Daoy (cell line): ENCODE measurements around the gene SMNDC1. TPM values are rescaled to one million over a fixed set of nuclear protein-coding genes. Genes with fewer than 3 reads are reported as not detected.
A peak's percentile ranks its signal among the peaks of the same experiment; 100 is the strongest.

Experiments used
- DNase-seq: peaks from one replicate; pipeline ENCODE4 v3.0.0-alpha.2; 2015; ENCODE audit warnings: low read depth
- total RNA-seq: library from RNA; depleted of rRNA; stranded (reverse); fragments of >200 nt; shearing (Covaris generic); gene quantifications from 2 replicates; pipeline ENCODE4 v1.2.3, GENCODE V29; 2014

The SMNDC1 gene
- total RNA-seq, 1 experiment from 2014 or later, result 5.8 TPM

- no peak for DNase-seq
These were observed 22.7 kb upstream of the SMNDC1 start for GRCh38 chr10:110327262-110327914.

DNA sequence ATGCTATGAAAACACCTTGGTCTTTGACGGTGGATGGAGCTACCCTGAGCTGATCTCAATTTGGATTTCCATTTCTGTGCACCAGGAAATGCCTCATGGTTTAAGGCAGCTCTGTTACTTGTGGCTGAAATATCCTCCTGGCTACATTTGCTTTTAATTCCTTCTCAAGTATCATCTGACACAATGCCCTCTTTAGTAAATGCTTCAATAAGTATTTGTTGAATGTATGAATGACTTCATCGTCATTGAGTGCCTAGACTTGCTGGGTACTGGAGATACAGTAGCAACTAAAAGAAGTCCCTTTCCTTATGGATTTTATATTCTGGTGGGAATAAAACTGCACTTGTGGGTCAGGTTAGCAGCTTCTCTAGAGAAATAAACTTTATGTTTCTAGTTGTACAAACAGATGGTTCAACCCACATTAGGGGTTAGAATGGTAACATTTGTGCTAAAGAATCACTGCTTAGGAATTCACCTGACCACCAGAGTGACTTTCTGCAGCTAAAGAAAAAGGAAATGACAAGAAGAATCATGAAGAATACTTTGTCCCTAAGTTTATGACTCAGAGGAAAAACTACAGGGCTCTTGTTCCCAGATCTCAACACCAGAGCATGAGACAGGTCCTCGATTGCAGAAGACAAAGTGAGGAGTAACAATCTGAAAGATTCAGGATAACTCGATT lies 21.8 kb upstream of the SMNDC1 start:
- DNase-seq, result peak; percentile 46

DNA sequence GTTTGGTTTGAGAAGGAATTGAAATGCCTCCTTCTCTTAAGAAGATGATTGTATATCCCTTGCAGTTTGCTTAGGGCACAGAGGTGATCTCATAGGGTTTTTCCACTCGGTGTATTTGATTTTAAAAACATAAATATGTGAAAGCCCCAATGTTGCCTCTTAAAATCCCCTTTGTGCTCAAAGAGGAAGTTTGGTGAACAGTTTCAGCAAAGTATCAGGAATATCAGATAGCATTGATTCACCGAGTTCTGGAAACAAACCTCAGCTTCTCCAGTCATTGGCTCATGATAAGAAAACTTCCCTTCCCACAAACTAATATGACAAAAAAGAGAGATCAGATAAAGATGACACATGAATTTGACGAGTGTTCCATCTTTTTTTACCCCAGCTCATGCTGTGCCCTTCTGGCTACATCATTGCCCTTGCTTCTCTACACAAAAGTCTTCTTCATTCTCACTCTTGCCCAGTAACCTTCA lies 20.1 kb upstream of the SMNDC1 start:
- no peak for DNase-seq

DNA sequence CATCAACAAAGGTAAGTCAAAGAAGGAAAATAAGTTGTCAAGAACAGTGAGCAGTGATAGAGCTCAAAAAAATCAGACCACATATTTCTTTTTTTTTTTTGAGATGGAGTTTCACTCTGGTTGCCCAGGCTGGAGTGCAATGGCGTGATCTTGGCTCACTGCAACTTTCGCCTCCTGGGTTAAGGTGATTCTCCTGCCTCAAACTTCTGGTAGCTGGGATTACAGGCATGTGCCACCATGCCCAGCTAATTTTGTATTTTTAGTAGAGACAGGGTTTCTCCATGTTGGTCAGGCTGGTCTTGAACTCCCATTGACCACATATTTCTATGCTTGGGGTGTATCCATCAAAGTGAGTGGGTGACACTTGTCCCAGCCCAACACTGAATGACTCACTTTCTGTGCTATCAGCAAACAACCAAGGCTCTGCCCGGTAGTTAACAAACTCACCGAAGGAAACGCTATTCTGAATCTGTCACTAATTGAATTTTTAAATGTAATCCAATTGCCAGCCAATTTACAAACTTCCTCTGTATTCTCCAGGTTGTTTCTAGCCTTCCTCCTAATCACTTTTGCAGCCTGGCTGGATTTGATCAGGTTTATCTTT lies 19.6 kb upstream of the SMNDC1 start:
- DNase-seq, result peak; percentile 31

- DNase-seq, result peak; percentile 83
These were observed 18.8 kb upstream of the SMNDC1 start for GRCh38 chr10:110323503-110323902.

GRCh38 chr10:110321869-110322620 lies 17.3 kb upstream of the SMNDC1 start:
- DNase-seq, result no peak

DNA sequence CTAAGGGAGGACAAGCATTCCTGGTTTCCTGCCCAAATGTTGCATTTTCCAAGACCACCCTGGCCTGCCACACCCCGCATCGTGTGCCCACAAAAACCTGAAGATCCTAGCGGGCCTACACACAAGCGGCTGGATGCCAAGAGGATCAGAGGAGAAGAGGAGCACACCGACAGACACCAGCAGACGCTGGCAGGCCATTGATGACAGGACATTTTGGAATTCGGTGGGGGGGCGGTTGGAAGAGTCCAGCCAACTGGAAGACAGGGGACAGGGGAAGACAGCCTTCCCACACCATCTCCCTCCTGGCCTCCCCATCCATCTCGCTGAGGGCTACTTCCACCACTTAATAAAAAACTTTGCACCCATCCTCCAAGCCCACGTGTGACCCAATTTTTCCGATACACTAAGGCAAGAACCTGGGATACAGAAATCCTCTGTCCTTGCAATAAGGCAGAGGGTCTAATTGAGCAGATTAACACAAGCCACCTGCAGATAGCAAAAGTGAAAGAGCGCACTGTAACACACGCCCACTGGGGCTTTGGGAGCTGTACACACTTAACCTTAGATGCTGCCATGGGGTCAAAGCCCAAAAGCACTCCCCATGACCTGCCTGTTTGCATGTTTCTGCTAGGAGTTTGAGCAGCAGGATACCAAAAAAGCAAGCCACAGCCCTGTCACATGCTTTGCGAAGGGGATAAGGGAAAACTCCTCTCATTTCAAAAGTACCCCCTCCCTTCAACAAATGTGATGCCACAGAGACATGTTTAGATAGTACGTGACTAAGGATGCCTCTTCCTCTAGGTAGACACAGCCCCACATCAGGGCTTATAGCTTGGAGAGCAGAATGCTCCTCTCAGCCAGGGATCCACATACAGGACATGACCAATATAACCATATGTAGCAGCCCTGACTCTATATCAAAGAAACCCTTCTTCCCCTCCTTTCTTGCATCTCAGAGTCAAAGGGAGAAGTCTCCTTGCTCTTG lies 13.4 kb upstream of the SMNDC1 start:
- no peak for DNase-seq

- DNase-seq, result no peak
These were observed 9.0 kb upstream of the SMNDC1 start for GRCh38 chr10:110313674-110314073.

DNA sequence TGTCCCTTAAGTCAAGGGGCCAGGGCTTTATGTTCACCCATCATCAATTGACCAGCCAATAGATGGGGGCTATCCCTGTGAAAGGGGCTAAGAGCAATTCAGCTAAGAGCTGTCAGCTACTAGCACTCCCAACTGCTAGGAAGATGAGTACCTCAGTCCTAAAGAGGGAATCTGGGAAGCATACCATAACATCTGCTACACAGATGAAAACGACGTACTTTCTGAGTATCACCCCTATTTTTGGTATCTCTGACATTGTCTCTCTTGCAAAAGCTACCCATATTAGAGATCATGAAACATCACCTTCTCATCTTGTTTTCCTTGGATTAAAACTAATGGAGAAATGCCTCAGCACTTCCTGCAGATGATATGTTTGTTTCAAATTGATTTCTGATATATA lies 7.5 kb upstream of the SMNDC1 start:
- DNase-seq, result no peak

GRCh38 chr10:110311357-110311949 lies 6.7 kb upstream of the SMNDC1 start:
- DNase-seq, result peak; percentile 43

DNA sequence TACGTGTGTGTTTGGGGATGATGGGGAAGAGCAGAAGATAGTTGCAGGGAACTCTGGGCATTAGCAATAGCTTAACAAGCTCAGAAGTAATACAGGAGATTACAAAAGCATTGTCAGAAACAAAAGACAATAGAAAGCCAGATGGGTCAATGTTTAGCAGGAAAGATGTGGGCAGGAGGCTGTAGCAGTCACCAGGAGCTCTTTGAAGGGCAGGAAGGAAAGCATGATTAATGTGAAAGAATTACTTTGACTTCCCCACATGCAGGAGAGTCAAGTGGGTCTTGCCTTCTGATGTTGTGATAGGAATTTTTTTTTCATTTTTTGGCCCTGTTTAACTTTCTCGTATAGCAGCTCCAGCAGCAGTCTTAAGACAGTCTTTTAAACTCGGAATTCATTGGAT lies 6.0 kb upstream of the SMNDC1 start:
- DNase-seq, result no peak

DNA sequence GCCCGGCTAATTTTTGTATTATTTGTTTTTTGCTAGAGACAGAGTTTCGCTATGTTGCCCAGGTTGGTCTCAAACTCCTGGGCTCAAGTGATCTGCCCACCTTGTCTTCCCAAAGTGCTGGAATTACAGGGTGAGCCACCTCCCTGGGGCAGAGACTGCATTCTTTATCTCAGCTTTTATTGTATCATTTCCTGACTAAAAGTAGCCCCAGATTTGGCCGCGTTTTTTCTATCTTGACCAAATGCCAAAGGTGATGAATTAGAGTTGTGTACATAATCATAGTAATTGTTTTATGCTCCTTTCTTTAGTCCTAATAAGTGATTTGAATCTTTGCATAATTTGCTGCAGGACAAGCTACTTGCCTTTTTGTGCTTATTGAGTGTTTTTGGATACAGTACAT lies 3.1 kb upstream of the SMNDC1 start:
- no peak for DNase-seq

- no peak for DNase-seq
These were observed 1.7 kb upstream of the SMNDC1 start for GRCh38 chr10:110306452-110306768.

- DNase-seq, result peak; percentile 78
These were observed 1.2 kb upstream of the SMNDC1 start for GRCh38 chr10:110305767-110306451.

DNA sequence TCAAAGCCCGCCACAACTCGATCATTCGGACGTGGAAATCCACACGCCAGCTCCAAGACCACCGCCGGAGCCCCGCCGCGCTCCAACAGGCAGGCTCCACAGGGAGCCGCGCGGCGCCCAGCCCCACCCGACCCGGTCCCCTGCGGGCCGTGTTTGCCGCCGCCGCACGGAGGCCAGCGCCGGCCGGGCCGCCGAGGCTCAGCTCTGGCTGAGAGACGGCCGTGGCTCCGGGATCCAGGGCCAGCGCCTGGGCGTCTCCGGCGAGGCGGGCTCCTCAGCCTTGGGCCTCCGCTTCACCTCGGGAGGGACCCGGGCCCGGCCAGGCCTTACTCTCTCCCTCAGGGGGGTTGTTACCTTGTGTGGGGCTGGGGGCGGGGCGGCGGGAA lies 333 bp downstream of the SMNDC1 start:
- no peak for DNase-seq

GRCh38 chr10:110303681-110304080 lies 1.0 kb downstream of the SMNDC1 start:
- DNase-seq, result no peak

DNA sequence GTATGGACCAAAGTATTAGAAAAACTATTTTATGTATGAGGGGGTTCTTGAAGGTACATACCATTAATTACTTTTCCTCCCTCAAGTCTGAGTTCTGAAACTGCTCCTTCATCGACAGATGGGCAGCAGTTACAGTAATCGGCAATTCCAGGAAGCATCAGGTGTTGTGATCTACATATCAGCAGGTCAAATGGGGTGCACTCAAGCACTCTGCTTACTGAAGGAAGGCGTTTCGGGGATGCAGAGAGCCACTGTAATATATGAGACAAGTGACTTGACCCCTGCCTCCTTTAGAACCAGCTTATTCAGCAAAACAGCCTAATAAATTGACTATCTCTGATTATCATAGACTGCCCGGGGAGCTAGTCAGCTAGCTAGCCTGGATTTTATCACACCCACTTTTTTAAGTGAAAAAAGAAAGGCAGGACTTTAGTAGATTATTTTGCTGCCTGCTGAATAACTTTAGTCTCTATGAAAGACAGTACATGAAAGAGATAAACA lies 4.2 kb downstream of the SMNDC1 start:
- DNase-seq, result no peak

GRCh38 chr10:110296966-110297365 lies 7.8 kb downstream of the SMNDC1 start:
- no peak for DNase-seq

DNA sequence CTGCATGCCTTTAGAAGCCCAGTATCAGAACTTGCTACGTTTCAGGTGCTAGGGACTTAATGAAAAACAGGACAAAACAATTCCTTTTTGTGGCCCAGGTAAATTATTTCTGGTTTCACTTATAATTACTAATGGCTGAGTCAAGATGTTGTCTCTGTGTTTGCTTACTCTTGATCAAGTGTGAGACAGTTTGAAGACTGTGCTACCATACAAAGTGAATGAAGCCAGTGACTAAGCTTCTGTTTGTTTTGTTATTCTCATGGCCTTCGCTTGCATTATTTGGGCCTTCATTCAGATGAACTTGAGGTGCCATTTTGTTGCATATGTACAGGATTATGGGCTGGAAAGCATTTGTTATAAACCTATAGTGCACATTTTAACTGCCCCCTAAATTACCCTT lies 17.9 kb downstream of the SMNDC1 start:
- DNase-seq, result no peak

GRCh38 chr10:110285501-110285900 lies 19.2 kb downstream of the SMNDC1 start:
- no peak for DNase-seq
